Ascending aorta (tissue), 2 donors: ENCODE results near the gene TRIM14. TPM values are rescaled to one million over a fixed set of nuclear protein-coding genes. Genes with fewer than 3 reads are reported as not detected.

ENCODE experiments used
- DNase-seq, 2 donors: peaks; one replicate each; pipeline ENCODE4 v3.0.0-alpha.2; 2019; ENCODE audit warnings: low spot score in 2 of 2
- H3K27ac ChIP-seq, 2 donors: fragments of 200-600 bp; sonication (generic); one replicate each; pipeline ENCODE4 v1.5.1; 2016 to 2017; ENCODE audit warnings: mild to moderate bottlenecking in 1 of 2
- H3K27me3 ChIP-seq: fragments of 200-600 bp; sonication (generic); one replicate; pipeline ENCODE4 v1.5.1; 2017
- H3K36me3 ChIP-seq, 2 donors: fragments of 200-600 bp; sonication (generic); one replicate each; pipeline ENCODE4 v1.5.1; 2016
- H3K4me1 ChIP-seq, 2 donors: fragments of 200-600 bp; sonication (generic); one replicate each; pipeline ENCODE4 v1.5.1; 2016 to 2017; ENCODE audit warnings: mild to moderate bottlenecking in 1 of 2
- H3K4me3 ChIP-seq, 2 donors: fragments of 200-600 bp; sonication (generic); one replicate each; pipeline ENCODE4 v1.5.1; 2016 to 2017; ENCODE audit warnings: mild to moderate bottlenecking in 1 of 2
- H3K9me3 ChIP-seq, 2 donors: fragments of 200-600 bp; sonication (generic); one replicate each; pipeline ENCODE4 v1.5.1; 2016
- intact Hi-C: fragments of 100-400 bp; cut with DNase I; formaldehyde crosslinking; loops from one replicate; pipeline ENCODE4 v1.15.1; 2023
- total RNA-seq: library from RNA; depleted of rRNA; stranded (reverse); fragments of >200 nt; gene quantifications from one replicate; pipeline ENCODE4 v1.1.0, GENCODE V29; 2016
- TF ChIP-seq, protein P1 (sequence below), 3 experiments: fragments of 200-600 bp in 2 of 3; fragments of 450-650 bp in 1 of 3; sonication (generic) in 2 of 3; IDR thresholded peaks; one replicate each; pipeline ENCODE4 v1.5.1; 2016 to 2019; ENCODE audit warnings: antibody characterized with exemption in 3 of 3, mild to moderate bottlenecking in 1 of 3, moderate library complexity in 1 of 3

Gene TRIM14
- total RNA-seq, 1 donor from 2014 or later, result 16.1 TPM

DNA sequence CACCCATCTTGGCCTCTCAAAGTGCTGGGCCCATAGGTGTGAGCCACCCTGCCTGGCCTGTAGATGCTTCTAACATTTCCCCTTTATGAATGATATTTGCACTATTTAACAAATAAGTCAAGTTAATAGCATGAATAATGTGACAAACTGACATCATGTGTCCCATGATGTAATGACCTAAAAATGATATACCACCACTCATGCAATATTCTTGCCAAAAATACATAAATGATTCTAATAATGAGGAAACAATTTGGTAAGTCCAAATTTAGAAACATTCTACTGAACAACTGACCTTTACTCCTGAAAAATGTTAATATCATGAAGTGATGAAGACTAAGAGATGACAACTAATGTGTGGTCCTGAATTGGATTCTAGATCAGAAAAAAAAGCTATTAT, 33.5 kb upstream of the TRIM14 start:
- TF ChIP-seq, protein P1, sequence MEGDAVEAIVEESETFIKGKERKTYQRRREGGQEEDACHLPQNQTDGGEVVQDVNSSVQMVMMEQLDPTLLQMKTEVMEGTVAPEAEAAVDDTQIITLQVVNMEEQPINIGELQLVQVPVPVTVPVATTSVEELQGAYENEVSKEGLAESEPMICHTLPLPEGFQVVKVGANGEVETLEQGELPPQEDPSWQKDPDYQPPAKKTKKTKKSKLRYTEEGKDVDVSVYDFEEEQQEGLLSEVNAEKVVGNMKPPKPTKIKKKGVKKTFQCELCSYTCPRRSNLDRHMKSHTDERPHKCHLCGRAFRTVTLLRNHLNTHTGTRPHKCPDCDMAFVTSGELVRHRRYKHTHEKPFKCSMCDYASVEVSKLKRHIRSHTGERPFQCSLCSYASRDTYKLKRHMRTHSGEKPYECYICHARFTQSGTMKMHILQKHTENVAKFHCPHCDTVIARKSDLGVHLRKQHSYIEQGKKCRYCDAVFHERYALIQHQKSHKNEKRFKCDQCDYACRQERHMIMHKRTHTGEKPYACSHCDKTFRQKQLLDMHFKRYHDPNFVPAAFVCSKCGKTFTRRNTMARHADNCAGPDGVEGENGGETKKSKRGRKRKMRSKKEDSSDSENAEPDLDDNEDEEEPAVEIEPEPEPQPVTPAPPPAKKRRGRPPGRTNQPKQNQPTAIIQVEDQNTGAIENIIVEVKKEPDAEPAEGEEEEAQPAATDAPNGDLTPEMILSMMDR (IDR thresholded peaks at IDR 0.05), result no peak
- no peak overlapping the region for H3K4me3 ChIP-seq

DNA sequence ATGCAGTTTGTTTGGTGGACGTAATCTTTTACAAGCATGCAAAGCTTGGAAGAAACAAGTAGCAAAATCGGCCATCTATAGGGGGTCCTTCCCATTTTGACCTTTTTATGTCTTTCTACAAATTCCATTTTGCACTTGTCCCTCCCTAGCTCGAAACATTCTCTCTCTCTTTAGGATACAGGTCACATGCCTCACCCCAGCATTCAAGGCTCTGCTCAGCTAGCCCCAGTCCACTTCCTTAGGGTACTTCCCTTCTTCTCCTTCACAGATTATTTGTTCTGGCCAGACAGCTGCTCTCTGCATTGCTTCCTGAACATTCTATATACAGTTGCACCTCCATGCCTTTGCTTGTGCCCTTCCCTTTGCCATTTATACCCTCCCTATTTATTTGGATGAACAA, 31.7 kb upstream of the TRIM14 start:
- TF ChIP-seq, protein P1 (IDR thresholded peaks at IDR 0.05), result no peak
- Histone ChIP-seq H3K9me3 (no peaks in the 10 kb centered on the region), H3K27ac (no peak overlapping the region), H3K27me3 (no peaks in the 10 kb centered on the region), H3K36me3 (no peaks in the 10 kb centered on the region), H3K4me3 (no peak overlapping the region), H3K4me1 (no peaks in the 10 kb centered on the region)
- DNase-seq, result peak in 1 of 2 donors; percentile 24
- intact Hi-C loops, result no loop called here

More for the DNA sequence above, 33.5 kb upstream of the TRIM14 start:
- Histone ChIP-seq H3K9me3 (no peaks in the 10 kb centered on the region), H3K4me1 (no peaks in the 10 kb centered on the region), H3K27ac (no peak overlapping the region), H3K27me3 (no peaks in the 10 kb centered on the region), H3K36me3 (peaks cover 0 to 5% of the 10 kb centered on the region in 2 donors)
- intact Hi-C loops, result no loop called here
- peak in 1 of 2 donors; percentile 7 for DNase-seq

DNA sequence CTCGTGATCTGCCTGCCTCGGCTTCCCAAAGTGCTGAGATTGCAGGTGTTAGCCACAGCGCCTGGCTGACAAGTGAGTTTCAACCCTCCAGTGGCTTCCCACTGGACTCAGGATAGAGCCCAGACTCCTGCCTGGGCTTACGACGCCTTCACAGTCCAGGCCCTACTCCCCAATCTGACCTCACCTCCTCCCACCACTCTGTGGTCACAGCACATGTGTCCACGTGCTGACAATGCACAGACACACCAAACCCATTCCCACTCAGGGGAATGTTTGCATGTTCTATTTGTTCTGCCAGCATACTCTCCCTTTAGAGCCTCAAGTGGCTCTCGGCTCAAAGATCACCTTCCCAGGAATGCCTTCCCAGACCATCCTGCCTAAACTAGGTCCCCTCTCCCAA, 31.1 kb upstream of the TRIM14 start:
- no peaks in the 10 kb centered on the region for H3K9me3 ChIP-seq
- H3K4me3 ChIP-seq, result no peak overlapping the region
- no peaks in the 10 kb centered on the region for H3K36me3 ChIP-seq
- no peak for DNase-seq
- intact Hi-C loops, result no loop called here
- no peaks in the 10 kb centered on the region for H3K4me1 ChIP-seq
- TF ChIP-seq, protein P1 (IDR thresholded peaks at IDR 0.05), result no peak
- no peaks in the 10 kb centered on the region for H3K27me3 ChIP-seq
- no peak overlapping the region for H3K27ac ChIP-seq

DNA sequence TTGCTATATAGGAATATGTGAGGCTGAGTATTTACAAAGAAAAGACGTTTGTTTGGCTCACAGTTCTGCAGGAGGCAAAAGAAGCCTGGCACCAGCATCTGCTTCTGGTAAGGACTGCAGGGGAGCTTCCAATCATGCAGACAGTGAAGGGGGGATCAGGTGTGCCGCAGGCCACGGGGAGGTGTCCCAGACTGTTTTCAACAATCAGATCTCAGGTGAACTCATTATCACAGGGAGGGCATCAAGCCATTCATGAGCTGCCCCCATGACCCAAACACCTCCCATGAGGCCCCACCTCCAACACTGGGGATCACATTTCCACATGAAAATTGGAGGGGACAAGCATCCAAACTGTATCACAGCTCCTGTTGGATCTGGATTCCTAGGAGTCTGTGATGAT, 30.4 kb upstream of the TRIM14 start:
- Histone ChIP-seq H3K36me3 (no peaks in the 10 kb centered on the region), H3K27me3 (no peaks in the 10 kb centered on the region), H3K27ac (no peak overlapping the region), H3K9me3 (no peaks in the 10 kb centered on the region), H3K4me1 (no peaks in the 10 kb centered on the region), H3K4me3 (no peak overlapping the region)
- TF ChIP-seq, protein P1 (IDR thresholded peaks at IDR 0.05), result no peak
- DNase-seq, result no peak
- intact Hi-C loops, result no loop called here

DNA sequence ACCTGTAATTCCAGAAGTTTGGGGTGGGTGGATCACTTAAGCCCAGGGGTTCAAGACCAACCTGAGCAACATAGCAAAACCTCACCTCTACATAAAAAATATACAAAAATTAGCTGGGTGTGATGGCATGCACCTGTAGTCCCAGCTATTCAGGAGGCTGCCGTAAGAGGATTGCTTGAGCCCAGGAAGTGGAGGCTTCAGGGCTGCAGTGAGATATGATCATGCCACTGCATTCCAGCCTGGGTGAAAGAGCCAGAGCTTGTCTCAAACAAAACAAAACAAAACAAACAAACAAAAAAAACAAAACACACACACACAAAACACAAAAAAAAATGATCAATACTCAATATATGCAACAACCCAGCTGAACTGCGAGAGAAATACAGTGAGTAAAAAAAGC, 29.5 kb upstream of the TRIM14 start:
- intact Hi-C loops, result no loop called here
- Histone ChIP-seq H3K27me3 (no peaks in the 10 kb centered on the region), H3K36me3 (no peaks in the 10 kb centered on the region), H3K4me3 (no peak overlapping the region), H3K27ac (no peak overlapping the region), H3K4me1 (no peaks in the 10 kb centered on the region), H3K9me3 (no peaks in the 10 kb centered on the region)
- DNase-seq, result no peak
- TF ChIP-seq, protein P1 (IDR thresholded peaks at IDR 0.05), result no peak

DNA sequence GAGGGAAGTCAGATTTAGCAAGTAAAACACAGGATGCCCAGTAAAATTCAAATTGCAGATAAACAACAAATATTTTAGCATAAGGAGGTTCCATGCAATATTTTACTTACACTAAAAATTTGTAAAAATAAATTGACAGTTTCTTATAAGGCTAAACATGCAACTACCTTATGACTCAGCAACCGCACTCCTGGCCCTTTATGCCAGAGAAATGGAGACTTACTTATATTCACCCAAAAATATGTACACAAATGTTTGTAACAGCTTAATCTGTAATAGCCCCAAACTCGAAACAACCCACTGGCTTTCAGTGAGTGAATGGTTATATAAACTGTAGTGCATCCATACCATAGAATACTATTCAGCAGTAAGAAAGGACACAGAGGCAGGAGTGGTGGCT, 28.6 kb upstream of the TRIM14 start:
- no peak for DNase-seq
- intact Hi-C loops, result no loop called here
- Histone ChIP-seq H3K9me3 (no peaks in the 10 kb centered on the region), H3K36me3 (no peaks in the 10 kb centered on the region), H3K27ac (no peak overlapping the region), H3K4me3 (no peak overlapping the region), H3K4me1 (no peaks in the 10 kb centered on the region), H3K27me3 (no peaks in the 10 kb centered on the region)
- TF ChIP-seq, protein P1 (IDR thresholded peaks at IDR 0.05), result no peak
